Measurements from ENCODE around the gene PRKCH.

The PRKCH gene

GRCh38 chr14:61571917-61572316, 250.5 kb downstream of the PRKCH start:
- no peak overlapping the region for H3K4me3 ChIP-seq (ENCODE audit: low read depth, low read length)
- no peak for TF ChIP-seq MYC (IDR thresholded peaks at IDR 0.05; ENCODE audit: low read depth, low read length)
- TF ChIP-seq MAX (IDR thresholded peaks at IDR 0.05; ENCODE audit: low read depth, low read length) = no peak
- TF ChIP-seq POLR2A (IDR thresholded peaks at IDR 0.05; ENCODE audit: extremely low read depth, insufficient read length) = no peak
- no peak for TF ChIP-seq CTCF (IDR thresholded peaks at IDR 0.05; ENCODE audit: low read depth, low read length)
- DNase-seq (ENCODE audit: low read depth) = no peak

- no peak for DNase-seq (ENCODE audit: low read depth)
- TF ChIP-seq POLR2A (IDR thresholded peaks at IDR 0.05; ENCODE audit: extremely low read depth, insufficient read length) = no peak
- TF ChIP-seq MAX (IDR thresholded peaks at IDR 0.05; ENCODE audit: low read depth, low read length) = no peak
- no peak for TF ChIP-seq MYC (IDR thresholded peaks at IDR 0.05; ENCODE audit: low read depth, low read length)
- TF ChIP-seq CTCF (IDR thresholded peaks at IDR 0.05; ENCODE audit: low read depth, low read length) = no peak
- no peak overlapping the region for H3K4me3 ChIP-seq (ENCODE audit: low read depth, low read length)
Observed at GRCh38 chr14:61573321-61573720, 251.9 kb downstream of the PRKCH start.

- TF ChIP-seq MYC (IDR thresholded peaks at IDR 0.05; ENCODE audit: low read depth, low read length) (no peak), MAX (IDR thresholded peaks at IDR 0.05; ENCODE audit: low read depth, low read length) (no peak), CTCF (IDR thresholded peaks at IDR 0.05; ENCODE audit: low read depth, low read length) (no peak), POLR2A (IDR thresholded peaks at IDR 0.05; ENCODE audit: extremely low read depth, insufficient read length) (no peak)
- no peak overlapping the region for H3K4me3 ChIP-seq (ENCODE audit: low read depth, low read length)
- no peak for DNase-seq (ENCODE audit: low read depth)
Observed at GRCh38 chr14:61573748-61574513, 252.6 kb downstream of the PRKCH start.

GRCh38 chr14:61574514-61574807, 253.1 kb downstream of the PRKCH start:
- TF ChIP-seq MAX (IDR thresholded peaks at IDR 0.05; ENCODE audit: low read depth, low read length) = no peak
- no peak for DNase-seq (ENCODE audit: low read depth)
- no peak overlapping the region for H3K4me3 ChIP-seq (ENCODE audit: low read depth, low read length)

GRCh38 chr14:61575126-61575525, 253.7 kb downstream of the PRKCH start:
- TF ChIP-seq CTCF (IDR thresholded peaks at IDR 0.05; ENCODE audit: low read depth, low read length) (no peak), MAX (IDR thresholded peaks at IDR 0.05; ENCODE audit: low read depth, low read length) (no peak), MYC (IDR thresholded peaks at IDR 0.05; ENCODE audit: low read depth, low read length) (no peak)
- H3K4me3 ChIP-seq (ENCODE audit: low read depth, low read length) = no peak overlapping the region
- DNase-seq (ENCODE audit: low read depth) = no peak

- no peak for DNase-seq (ENCODE audit: low read depth)
- H3K4me3 ChIP-seq (ENCODE audit: low read depth, low read length) = no peak overlapping the region
- TF ChIP-seq MAX (IDR thresholded peaks at IDR 0.05; ENCODE audit: low read depth, low read length) (no peak), POLR2A (IDR thresholded peaks at IDR 0.05; ENCODE audit: extremely low read depth, insufficient read length) (no peak), CTCF (IDR thresholded peaks at IDR 0.05; ENCODE audit: low read depth, low read length) (no peak), MYC (IDR thresholded peaks at IDR 0.05; ENCODE audit: low read depth, low read length) (no peak)
Observed at GRCh38 chr14:61575551-61576150, 254.3 kb downstream of the PRKCH start.

Data from NB4 (cell line).